Fibroblast of upper back skin (primary cell): Measurements from ENCODE around the gene KIF1B.

Experiments used
- DNase-seq: peaks from one replicate; pipeline ENCODE4 v3.0.0-alpha.2; 2013

KIF1B gene

GRCh38 chr1:10209905-10210810 lies at the start of gene KIF1B:
TSS of gene KIF1B (plus strand) at chr1:10210570. CDS start at chr1:10232329, 21,759 bp downstream.
- peak; percentile 97 for DNase-seq

- no peak for DNase-seq
Observed at GRCh38 chr1:10160907-10161490, 49.4 kb upstream of the KIF1B start.

GRCh38 chr1:10161541-10162290 lies 48.7 kb upstream of the KIF1B start:
- DNase-seq: no peak

GRCh38 chr1:10168912-10169514 lies 41.4 kb upstream of the KIF1B start:
- DNase-seq: no peak

GRCh38 chr1:10170239-10170574 lies 40.2 kb upstream of the KIF1B start:
- DNase-seq: no peak

- no peak for DNase-seq
Observed at GRCh38 chr1:10171105-10171767, 39.1 kb upstream of the KIF1B start.

- DNase-seq: no peak
Observed at GRCh38 chr1:10171995-10172669, 38.2 kb upstream of the KIF1B start.

GRCh38 chr1:10173582-10173981 lies 36.8 kb upstream of the KIF1B start:
- no peak for DNase-seq

GRCh38 chr1:10177876-10178275 lies 32.5 kb upstream of the KIF1B start:
- no peak for DNase-seq

- DNase-seq: peak; percentile 48
Observed at GRCh38 chr1:10178597-10179405, 31.6 kb upstream of the KIF1B start.

- DNase-seq: no peak
Observed at GRCh38 chr1:10179406-10180091, 30.8 kb upstream of the KIF1B start.

GRCh38 chr1:10181154-10181553 lies 29.2 kb upstream of the KIF1B start:
- DNase-seq: peak; percentile 75

- no peak for DNase-seq
Observed at GRCh38 chr1:10185759-10186158, 24.6 kb upstream of the KIF1B start.

- DNase-seq: peak; percentile 87
Observed at GRCh38 chr1:10186331-10187025, 23.9 kb upstream of the KIF1B start.

GRCh38 chr1:10187026-10187334 lies 23.4 kb upstream of the KIF1B start:
- DNase-seq: no peak

GRCh38 chr1:10188133-10188650 lies 22.2 kb upstream of the KIF1B start:
- no peak for DNase-seq

GRCh38 chr1:10189659-10190058 lies 20.7 kb upstream of the KIF1B start:
- no peak for DNase-seq

GRCh38 chr1:10192263-10192662 lies 18.1 kb upstream of the KIF1B start:
- DNase-seq: no peak

GRCh38 chr1:10193288-10193687 lies 17.1 kb upstream of the KIF1B start:
- no peak for DNase-seq

- DNase-seq: peak; percentile 48
Observed at GRCh38 chr1:10195570-10195969, 14.8 kb upstream of the KIF1B start.
